ENCODE data around the gene TNS3.

TNS3 gene

GRCh38 chr7:47231627-47232026 is 350.3 kb downstream of the TNS3 start:
- no peak for DNase-seq

- DNase-seq = no peak
These were observed 350.9 kb downstream of the TNS3 start for GRCh38 chr7:47231032-47231431.

- DNase-seq = no peak
These were observed 353.4 kb downstream of the TNS3 start for GRCh38 chr7:47228386-47229014.

GRCh38 chr7:47227762-47228177 is 354.1 kb downstream of the TNS3 start:
- no peak for DNase-seq

- DNase-seq = no peak
These were observed 355.2 kb downstream of the TNS3 start for GRCh38 chr7:47226696-47227095.

- DNase-seq = no peak
These were observed 356.4 kb downstream of the TNS3 start for GRCh38 chr7:47225387-47226131.
